GM23338 (cell line): ENCODE measurements around the gene SELENOT.
A peak's percentile ranks its signal among the peaks of the same experiment; 100 is the strongest.

Experiments used
- CREB1 ChIP-seq: fragments of 250-450 bp; sonication (Bioruptor Pico); IDR thresholded peaks from 2 replicates; pipeline ENCODE4 v1.5.0; 2020; ENCODE audit warnings: low read depth, mild to moderate bottlenecking, moderate library complexity
- EZH2 ChIP-seq: fragments of 200-600 bp; sonication (generic); IDR thresholded peaks from one replicate; pipeline ENCODE4 v1.8.0; 2017; ENCODE audit warnings: antibody characterized with exemption, mild to moderate bottlenecking, low read depth; ENCODE audit not compliant: unreplicated experiment
- EZH2phosphoT487 ChIP-seq: fragments of 200-600 bp; sonication (generic); IDR thresholded peaks from one replicate; pipeline ENCODE4 v1.8.1; 2018; ENCODE audit warnings: antibody characterized with exemption; ENCODE audit not compliant: unreplicated experiment
- JUNB ChIP-seq: IDR thresholded peaks from one replicate; pipeline ENCODE4 v1.6.1; 2016; ENCODE audit warnings: antibody characterized with exemption; ENCODE audit not compliant: unreplicated experiment
- NANOG ChIP-seq: IDR thresholded peaks from 2 replicates; pipeline ENCODE4 v1.6.1; 2016; ENCODE audit warnings: antibody characterized with exemption, borderline replicate concordance
- POLR2AphosphoS5 ChIP-seq: IDR thresholded peaks from 2 replicates; pipeline ENCODE4 v1.6.1; 2016; ENCODE audit warnings: antibody characterized with exemption, low read depth
- STAT1 ChIP-seq: IDR thresholded peaks from one replicate; pipeline ENCODE4 v1.6.1; 2016; ENCODE audit warnings: antibody characterized with exemption; ENCODE audit not compliant: unreplicated experiment
- ZNF331 ChIP-seq: fragments of 250-450 bp; sonication (Bioruptor Pico); IDR thresholded peaks from 2 replicates; pipeline ENCODE4 v1.5.0; 2020; ENCODE audit warnings: low read depth, mild to moderate bottlenecking, moderate library complexity
- TF ChIP-seq, protein P1 (sequence below), 2 experiments: fragments of 200-600 bp in 1 of 2; sonication (generic) in 1 of 2; conservative IDR thresholded peaks; 2 replicates each; pipeline versions ENCODE4 v1.5.1 to v1.6.1; 2016 to 2017; ENCODE audit warnings: antibody characterized with exemption in 2 of 2, low read depth in 2 of 2, mild to moderate bottlenecking in 2 of 2, moderate library complexity in 1 of 2
- TF ChIP-seq, protein P2 (sequence below): IDR thresholded peaks from one replicate; pipeline ENCODE4 v1.6.1; 2018; ENCODE audit warnings: antibody characterized with exemption; ENCODE audit not compliant: unreplicated experiment
- TF ChIP-seq, protein P3 (sequence below): fragments of 250-450 bp; sonication (Bioruptor Pico); IDR thresholded peaks from 2 replicates; pipeline ENCODE4 v1.5.0; 2020; ENCODE audit warnings: mild to moderate bottlenecking, moderate library complexity

DNA sequence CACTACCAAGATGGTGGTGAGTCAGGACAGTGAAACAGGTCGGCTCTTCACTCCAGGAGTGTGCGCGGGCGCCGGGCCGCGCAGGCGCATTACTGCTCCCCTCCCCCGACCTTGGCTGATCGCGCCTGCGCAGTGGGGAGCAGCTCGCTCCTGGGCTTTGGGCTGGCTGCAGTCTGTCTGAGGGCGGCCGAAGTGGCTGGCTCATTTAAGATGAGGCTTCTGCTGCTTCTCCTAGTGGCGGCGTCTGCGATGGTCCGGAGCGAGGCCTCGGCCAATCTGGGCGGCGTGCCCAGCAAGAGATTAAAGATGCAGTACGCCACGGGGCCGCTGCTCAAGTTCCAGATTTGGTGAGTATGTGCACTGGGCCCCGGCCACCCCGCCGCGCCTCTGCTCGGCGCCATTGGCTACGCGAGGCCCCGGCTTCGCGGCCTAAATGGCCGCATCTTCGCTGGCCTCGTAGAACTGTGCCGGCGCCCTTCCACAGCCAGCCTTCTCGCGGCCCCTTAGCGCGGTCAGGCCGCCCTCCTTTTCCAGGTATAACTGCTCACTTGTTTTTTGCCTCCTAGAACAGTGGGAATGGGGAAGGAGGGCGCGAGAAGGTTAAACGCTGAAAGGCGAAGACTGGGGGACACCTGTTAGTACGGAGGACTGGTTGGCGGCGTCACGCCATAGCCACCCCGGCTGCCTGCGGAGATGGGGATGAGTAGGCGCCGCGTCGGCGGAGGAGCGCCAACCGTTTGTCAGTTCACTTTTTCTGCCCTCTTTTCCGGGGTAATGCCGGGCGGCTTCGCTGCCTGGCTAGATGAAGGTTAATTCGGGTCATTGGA is at the start of gene SELENOT:
- TF ChIP-seq, protein P1, sequence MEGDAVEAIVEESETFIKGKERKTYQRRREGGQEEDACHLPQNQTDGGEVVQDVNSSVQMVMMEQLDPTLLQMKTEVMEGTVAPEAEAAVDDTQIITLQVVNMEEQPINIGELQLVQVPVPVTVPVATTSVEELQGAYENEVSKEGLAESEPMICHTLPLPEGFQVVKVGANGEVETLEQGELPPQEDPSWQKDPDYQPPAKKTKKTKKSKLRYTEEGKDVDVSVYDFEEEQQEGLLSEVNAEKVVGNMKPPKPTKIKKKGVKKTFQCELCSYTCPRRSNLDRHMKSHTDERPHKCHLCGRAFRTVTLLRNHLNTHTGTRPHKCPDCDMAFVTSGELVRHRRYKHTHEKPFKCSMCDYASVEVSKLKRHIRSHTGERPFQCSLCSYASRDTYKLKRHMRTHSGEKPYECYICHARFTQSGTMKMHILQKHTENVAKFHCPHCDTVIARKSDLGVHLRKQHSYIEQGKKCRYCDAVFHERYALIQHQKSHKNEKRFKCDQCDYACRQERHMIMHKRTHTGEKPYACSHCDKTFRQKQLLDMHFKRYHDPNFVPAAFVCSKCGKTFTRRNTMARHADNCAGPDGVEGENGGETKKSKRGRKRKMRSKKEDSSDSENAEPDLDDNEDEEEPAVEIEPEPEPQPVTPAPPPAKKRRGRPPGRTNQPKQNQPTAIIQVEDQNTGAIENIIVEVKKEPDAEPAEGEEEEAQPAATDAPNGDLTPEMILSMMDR (conservative IDR thresholded peaks at IDR 0.05; ENCODE audit: low read depth in 2 of 2), result peak in 1 of 2 experiments; percentile 17; a peak in 2 of 4 replicates
- peak; percentile 99 for TF ChIP-seq POLR2AphosphoS5
- TF ChIP-seq, protein P2, sequence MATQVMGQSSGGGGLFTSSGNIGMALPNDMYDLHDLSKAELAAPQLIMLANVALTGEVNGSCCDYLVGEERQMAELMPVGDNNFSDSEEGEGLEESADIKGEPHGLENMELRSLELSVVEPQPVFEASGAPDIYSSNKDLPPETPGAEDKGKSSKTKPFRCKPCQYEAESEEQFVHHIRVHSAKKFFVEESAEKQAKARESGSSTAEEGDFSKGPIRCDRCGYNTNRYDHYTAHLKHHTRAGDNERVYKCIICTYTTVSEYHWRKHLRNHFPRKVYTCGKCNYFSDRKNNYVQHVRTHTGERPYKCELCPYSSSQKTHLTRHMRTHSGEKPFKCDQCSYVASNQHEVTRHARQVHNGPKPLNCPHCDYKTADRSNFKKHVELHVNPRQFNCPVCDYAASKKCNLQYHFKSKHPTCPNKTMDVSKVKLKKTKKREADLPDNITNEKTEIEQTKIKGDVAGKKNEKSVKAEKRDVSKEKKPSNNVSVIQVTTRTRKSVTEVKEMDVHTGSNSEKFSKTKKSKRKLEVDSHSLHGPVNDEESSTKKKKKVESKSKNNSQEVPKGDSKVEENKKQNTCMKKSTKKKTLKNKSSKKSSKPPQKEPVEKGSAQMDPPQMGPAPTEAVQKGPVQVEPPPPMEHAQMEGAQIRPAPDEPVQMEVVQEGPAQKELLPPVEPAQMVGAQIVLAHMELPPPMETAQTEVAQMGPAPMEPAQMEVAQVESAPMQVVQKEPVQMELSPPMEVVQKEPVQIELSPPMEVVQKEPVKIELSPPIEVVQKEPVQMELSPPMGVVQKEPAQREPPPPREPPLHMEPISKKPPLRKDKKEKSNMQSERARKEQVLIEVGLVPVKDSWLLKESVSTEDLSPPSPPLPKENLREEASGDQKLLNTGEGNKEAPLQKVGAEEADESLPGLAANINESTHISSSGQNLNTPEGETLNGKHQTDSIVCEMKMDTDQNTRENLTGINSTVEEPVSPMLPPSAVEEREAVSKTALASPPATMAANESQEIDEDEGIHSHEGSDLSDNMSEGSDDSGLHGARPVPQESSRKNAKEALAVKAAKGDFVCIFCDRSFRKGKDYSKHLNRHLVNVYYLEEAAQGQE, result no peak
- no peak for TF ChIP-seq EZH2phosphoT487
- TF ChIP-seq NANOG, result no peak
- TF ChIP-seq JUNB, result no peak
- no peak for TF ChIP-seq STAT1
- no peak for TF ChIP-seq EZH2
- TF ChIP-seq CREB1 (CRISPR knock-in tag), result peak; percentile 35; the same call in 1 of the 2 replicates
- TF ChIP-seq ZNF331, result no peak
- TF ChIP-seq, protein P3, sequence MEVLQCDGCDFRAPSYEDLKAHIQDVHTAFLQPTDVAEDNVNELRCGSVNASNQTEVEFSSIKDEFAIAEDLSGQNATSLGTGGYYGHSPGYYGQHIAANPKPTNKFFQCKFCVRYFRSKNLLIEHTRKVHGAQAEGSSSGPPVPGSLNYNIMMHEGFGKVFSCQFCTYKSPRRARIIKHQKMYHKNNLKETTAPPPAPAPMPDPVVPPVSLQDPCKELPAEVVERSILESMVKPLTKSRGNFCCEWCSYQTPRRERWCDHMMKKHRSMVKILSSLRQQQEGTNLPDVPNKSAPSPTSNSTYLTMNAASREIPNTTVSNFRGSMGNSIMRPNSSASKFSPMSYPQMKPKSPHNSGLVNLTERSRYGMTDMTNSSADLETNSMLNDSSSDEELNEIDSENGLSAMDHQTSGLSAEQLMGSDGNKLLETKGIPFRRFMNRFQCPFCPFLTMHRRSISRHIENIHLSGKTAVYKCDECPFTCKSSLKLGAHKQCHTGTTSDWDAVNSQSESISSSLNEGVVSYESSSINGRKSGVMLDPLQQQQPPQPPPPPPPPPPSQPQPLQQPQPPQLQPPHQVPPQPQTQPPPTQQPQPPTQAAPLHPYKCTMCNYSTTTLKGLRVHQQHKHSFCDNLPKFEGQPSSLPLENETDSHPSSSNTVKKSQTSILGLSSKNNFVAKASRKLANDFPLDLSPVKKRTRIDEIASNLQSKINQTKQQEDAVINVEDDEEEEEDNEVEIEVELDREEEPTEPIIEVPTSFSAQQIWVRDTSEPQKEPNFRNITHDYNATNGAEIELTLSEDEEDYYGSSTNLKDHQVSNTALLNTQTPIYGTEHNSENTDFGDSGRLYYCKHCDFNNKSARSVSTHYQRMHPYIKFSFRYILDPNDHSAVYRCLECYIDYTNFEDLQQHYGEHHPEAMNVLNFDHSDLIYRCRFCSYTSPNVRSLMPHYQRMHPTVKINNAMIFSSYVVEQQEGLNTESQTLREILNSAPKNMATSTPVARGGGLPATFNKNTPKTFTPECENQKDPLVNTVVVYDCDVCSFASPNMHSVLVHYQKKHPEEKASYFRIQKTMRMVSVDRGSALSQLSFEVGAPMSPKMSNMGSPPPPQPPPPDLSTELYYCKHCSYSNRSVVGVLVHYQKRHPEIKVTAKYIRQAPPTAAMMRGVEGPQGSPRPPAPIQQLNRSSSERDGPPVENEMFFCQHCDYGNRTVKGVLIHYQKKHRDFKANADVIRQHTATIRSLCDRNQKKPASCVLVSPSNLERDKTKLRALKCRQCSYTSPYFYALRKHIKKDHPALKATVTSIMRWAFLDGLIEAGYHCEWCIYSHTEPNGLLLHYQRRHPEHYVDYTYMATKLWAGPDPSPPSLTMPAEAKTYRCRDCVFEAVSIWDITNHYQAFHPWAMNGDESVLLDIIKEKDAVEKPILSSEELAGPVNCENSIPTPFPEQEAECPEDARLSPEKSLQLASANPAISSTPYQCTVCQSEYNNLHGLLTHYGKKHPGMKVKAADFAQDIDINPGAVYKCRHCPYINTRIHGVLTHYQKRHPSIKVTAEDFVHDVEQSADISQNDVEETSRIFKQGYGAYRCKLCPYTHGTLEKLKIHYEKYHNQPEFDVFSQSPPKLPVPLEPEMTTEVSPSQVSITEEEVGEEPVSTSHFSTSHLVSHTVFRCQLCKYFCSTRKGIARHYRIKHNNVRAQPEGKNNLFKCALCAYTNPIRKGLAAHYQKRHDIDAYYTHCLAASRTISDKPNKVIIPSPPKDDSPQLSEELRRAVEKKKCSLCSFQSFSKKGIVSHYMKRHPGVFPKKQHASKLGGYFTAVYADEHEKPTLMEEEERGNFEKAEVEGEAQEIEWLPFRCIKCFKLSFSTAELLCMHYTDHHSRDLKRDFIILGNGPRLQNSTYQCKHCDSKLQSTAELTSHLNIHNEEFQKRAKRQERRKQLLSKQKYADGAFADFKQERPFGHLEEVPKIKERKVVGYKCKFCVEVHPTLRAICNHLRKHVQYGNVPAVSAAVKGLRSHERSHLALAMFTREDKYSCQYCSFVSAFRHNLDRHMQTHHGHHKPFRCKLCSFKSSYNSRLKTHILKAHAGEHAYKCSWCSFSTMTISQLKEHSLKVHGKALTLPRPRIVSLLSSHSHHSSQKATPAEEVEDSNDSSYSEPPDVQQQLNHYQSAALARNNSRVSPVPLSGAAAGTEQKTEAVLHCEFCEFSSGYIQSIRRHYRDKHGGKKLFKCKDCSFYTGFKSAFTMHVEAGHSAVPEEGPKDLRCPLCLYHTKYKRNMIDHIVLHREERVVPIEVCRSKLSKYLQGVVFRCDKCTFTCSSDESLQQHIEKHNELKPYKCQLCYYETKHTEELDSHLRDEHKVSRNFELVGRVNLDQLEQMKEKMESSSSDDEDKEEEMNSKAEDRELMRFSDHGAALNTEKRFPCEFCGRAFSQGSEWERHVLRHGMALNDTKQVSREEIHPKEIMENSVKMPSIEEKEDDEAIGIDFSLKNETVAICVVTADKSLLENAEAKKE (CRISPR knock-in tag), result no peak
